Effector memory CD8-positive, alpha-beta T cell (primary cell): ENCODE measurements around the gene YAP1.

Source experiments
- ATAC-seq: fragments of 150-1000 bp; cut with Tn5 transposase; replicated peaks from 2 replicates; pipeline ENCODE4 v1.10.0; 2021; ENCODE audit warnings: mild to moderate bottlenecking, moderate library complexity
- DNase-seq, 3 experiments: peaks; one replicate each; pipeline ENCODE4 v3.0.0; 2021
- H3K27ac Mint-ChIP-seq, 2 donors: one replicate each; pipeline ENCODE4 v1.8.0; 2022; ENCODE audit warnings: mild to moderate bottlenecking in 2 of 2, mixed read lengths in 2 of 2, moderate library complexity in 2 of 2
- H3K27me3 Mint-ChIP-seq, 2 donors: one replicate each; pipeline ENCODE4 v1.8.0; 2022; ENCODE audit warnings: mixed read lengths in 2 of 2
- H3K36me3 Mint-ChIP-seq: one replicate; pipeline ENCODE4 v1.8.0; 2022; ENCODE audit warnings: mild to moderate bottlenecking, moderate library complexity, mixed read lengths; ENCODE audit not compliant: insufficient read depth
- H3K4me1 Mint-ChIP-seq, 2 donors: one replicate each; pipeline ENCODE4 v1.8.0; 2022; ENCODE audit warnings: low read depth in 2 of 2, mixed read lengths in 2 of 2
- H3K4me3 Mint-ChIP-seq, 2 donors: one replicate each; pipeline ENCODE4 v1.8.0; 2022; ENCODE audit warnings: mild to moderate bottlenecking in 2 of 2, mixed read lengths in 2 of 2, moderate library complexity in 2 of 2
- H3K9me3 Mint-ChIP-seq, 2 donors: one replicate each; pipeline ENCODE4 v1.8.0; 2022; ENCODE audit warnings: mixed read lengths in 2 of 2
- total RNA-seq, 9 experiments: gene quantifications; one replicate each; lab custom pipeline; 2026; lab: John Stamatoyannopoulos, UW

Gene YAP1
- total RNA-seq, result 0 to 3.5 (median 0.20) reads per million in 9 experiments

DNA sequence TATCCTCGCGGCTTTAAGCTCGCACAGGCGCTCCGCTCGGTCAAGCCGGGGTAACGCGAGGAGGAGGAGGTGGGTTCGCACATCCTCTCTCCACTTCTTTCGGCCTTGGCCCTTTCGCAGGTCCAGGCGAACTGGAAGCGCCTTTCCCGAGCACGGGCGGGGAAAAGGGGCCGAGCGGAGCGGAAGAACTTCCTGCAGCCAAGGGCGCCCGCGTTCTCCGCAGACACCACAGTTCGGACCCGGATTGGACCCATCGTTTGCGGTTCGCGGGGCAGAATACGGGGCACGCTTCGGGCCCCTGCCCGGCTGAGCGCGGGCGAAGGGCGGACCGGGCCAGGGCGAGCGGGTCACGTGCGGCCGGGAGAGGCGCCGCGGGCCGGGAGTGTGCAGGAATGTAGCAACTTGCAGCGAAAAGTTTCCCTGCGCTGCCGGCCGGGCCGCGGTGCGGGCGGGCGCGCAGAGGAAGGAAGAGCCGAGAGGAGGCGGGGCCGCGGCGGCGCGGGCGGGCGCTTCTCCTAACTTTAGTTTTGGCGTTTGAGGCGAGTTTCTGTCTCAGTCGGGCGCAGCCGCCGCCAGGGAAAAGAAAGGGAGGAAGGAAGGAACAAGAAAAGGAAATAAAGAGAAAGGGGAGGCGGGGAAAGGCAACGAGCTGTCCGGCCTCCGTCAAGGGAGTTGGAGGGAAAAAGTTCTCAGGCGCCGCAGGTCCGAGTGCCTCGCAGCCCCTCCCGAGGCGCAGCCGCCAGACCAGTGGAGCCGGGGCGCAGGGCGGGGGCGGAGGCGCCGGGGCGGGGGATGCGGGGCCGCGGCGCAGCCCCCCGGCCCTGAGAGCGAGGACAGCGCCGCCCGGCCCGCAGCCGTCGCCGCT, at the start of gene YAP1:
TSS of gene YAP1 (plus strand) at position 552 of the 865 bp plus-strand sequence. CDS start 402 bp downstream, outside the sequence.
- Mint-ChIP-seq H3K27me3 (peaks cover 24% of the 10 kb centered on the region in 2 donors), H3K4me3 (peak within 1 kb of the TSS; percentile 97 to 99), H3K27ac (peak within 1 kb of the TSS; percentile 62 to 93), H3K9me3 (no peaks in the 10 kb centered on the region), H3K4me1 (peaks cover 10 to 15% of the 10 kb centered on the region in 2 donors), H3K36me3 (peaks cover 6% of the 10 kb centered on the region)
- DNase-seq (peak; percentile 40 to 53 (median 48)), ATAC-seq (peak; percentile 78)

DNA sequence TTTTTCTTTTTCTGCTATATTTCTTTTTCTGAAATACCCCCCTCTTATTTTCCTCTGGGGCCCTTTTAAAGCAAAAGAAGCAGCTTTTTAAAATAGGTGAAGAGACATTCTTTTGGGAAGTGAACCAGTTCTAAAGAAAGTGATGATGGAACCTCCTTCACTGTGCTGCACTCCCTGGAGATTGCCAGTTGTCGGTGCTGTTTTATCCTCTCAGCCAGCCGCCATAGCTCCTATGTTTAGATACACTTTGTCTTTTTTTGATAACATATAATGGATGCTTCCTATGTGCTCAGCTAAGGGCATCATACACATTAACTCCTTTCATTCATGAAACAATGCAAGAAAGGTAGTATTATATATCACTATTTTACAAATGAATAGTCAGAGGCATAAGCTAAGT, 49.0 kb upstream of the YAP1 start:
- DNase-seq (no peak), ATAC-seq (no peak)
- Mint-ChIP-seq H3K36me3 (no peaks in the 10 kb centered on the region), H3K4me1 (no peaks in the 10 kb centered on the region), H3K4me3 (no peak overlapping the region), H3K9me3 (no peaks in the 10 kb centered on the region), H3K27ac (no peak overlapping the region), H3K27me3 (peaks cover 16 to 18% of the 10 kb centered on the region in 2 donors)

DNA sequence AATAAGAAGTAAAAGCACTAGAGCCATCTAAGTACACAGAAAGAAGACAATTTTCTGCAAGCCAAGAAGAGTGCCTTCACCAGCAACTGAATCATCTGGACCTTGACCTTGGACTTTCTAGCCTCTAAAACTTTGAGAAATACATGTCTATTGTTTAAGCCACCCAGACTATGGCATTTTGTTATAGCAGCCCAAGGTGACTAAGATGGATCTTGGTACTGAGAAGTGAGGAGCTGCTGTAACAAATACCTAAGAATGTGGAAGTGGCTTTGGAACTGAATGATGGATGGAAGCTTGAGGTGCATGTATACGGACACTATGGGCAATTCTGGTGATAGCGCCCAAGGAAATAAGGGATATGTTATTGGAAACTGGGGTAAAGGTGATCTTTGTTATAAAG, 48.1 kb upstream of the YAP1 start:
- ATAC-seq, result no peak

DNA sequence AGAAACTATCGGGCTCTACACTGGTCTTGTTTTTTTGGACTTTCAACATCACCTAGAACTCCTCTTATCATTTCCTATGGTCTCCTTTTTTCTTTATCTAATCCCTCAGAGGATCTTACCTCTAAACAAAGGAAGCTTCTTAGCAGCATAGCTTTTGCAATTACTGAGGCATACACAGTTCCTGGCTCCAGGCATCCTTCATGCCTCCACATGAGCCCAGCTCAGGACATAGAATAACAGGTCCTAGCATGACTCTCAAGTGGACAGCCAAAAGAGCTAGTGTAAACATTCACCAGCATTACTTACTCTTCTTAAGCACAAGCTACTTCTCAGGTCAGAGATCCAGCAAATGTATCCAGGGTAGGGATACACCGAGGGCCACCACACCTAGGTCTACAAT, 45.9 kb upstream of the YAP1 start:
- Mint-ChIP-seq H3K9me3 (no peaks in the 10 kb centered on the region), H3K27ac (no peak overlapping the region), H3K4me3 (no peak overlapping the region), H3K27me3 (peaks cover 16 to 18% of the 10 kb centered on the region in 2 donors), H3K36me3 (no peaks in the 10 kb centered on the region), H3K4me1 (no peaks in the 10 kb centered on the region)
- no peak for DNase-seq
- ATAC-seq, result no peak

More for the DNA sequence above, 48.1 kb upstream of the YAP1 start:
- H3K36me3 Mint-ChIP-seq, result no peaks in the 10 kb centered on the region
- no peaks in the 10 kb centered on the region for H3K4me1 Mint-ChIP-seq
- no peak for DNase-seq
- no peak overlapping the region for H3K27ac Mint-ChIP-seq
- H3K9me3 Mint-ChIP-seq, result no peaks in the 10 kb centered on the region
- peaks cover 16 to 18% of the 10 kb centered on the region in 2 donors for H3K27me3 Mint-ChIP-seq
- no peak overlapping the region for H3K4me3 Mint-ChIP-seq

DNA sequence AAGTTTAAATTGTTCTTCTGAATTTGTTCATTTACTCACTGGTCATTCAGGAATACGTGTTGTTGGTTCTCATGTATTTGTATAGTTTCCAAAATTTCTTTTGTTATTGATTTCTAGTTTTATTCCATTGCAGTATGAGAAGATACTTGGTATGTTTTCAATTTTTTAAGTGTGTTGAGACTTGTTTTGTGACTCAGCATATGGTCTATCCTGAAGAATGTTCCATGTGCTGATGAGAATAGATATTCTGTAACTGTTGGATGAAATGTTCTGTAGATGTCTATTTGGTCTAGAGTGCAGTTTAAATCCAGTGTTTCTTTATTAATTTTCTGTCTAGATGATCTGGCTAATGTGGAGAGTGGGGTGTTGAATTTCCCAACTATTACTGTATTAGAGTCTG, 39.5 kb upstream of the YAP1 start:
- no peak overlapping the region for H3K27ac Mint-ChIP-seq
- H3K9me3 Mint-ChIP-seq, result peaks cover 5 to 25% of the 10 kb centered on the region in 2 donors
- peaks cover 2% of the 10 kb centered on the region for H3K36me3 Mint-ChIP-seq
- DNase-seq (no peak), ATAC-seq (no peak)
- H3K4me1 Mint-ChIP-seq, result no peaks in the 10 kb centered on the region
- no peak overlapping the region for H3K4me3 Mint-ChIP-seq
- peaks cover 0 to 5% of the 10 kb centered on the region in 2 donors for H3K27me3 Mint-ChIP-seq

DNA sequence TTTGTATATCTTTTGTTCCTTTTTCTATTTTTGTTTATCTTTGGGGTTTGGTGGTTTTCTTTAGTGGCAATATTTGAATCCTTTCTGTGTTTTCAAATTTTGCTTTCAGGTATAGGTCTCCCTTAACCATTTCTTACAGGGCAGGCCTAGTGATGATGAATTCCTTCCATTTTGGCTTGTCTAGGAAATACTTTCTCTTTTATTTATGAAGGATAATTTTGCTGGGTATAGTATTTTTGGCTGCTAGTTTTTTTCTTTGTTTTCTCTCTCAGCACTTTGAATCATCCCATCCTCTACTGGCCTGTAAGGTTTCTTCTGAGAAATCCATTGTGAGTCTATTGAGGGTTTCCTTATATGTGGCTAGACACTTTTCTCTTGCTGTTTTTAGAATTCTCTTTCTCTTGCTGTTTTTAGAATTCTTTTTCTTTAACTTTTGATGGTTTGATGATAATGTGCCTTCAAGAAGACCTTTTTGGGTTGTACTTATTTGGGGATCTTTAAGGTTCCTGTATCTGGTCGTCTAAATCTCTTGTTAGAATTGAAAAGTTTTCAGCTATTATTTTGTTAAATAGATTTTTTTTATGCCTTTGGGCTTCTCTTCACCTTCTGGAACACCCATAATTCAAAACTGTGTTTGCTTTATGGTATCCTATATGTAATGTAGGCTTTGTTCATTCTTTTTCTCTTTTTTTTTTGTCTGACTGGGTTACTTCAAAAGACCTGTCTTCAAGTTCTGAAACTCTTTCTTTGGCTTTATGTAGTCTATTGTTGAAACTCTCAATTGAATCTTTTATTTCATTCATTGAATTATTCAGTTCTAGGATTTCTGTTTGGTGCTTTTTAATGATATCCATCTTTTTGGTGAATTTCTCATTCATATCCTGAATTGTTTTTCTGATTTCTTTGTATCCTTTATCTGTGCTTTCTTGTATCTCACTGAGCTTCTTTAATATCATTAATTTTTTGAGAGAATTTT, 38.5 kb upstream of the YAP1 start:
- peaks cover 1 to 5% of the 10 kb centered on the region in 2 donors for H3K27me3 Mint-ChIP-seq
- H3K9me3 Mint-ChIP-seq, result peaks cover 5 to 25% of the 10 kb centered on the region in 2 donors
- H3K36me3 Mint-ChIP-seq, result peaks cover 2% of the 10 kb centered on the region
- H3K27ac Mint-ChIP-seq, result no peak overlapping the region
- no peak for DNase-seq
- no peak overlapping the region for H3K4me3 Mint-ChIP-seq
- H3K4me1 Mint-ChIP-seq, result no peaks in the 10 kb centered on the region
- no peak for ATAC-seq

DNA sequence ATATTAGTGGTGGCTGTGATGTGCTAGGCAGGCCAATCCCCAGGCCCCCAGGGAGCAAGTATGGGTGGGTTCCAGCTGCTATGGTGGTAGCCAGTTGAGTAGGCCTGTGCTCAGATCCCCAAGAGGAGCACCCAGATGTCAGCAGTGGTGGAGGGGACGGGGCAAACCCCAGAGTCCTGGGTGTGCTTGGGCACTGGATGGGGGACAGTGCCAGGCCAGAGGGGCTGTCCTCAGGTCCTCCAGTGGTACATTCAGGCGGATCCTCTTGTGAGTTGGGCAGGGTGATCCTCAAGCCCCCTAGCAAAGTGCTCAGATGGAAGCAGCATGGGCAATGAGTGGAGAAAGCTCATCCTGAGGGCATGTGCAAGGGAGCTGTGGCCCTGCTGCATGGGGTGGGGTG, 37.0 kb upstream of the YAP1 start:
- DNase-seq (no peak), ATAC-seq (no peak)
- Mint-ChIP-seq H3K4me3 (no peak overlapping the region), H3K27me3 (peaks cover 5 to 7% of the 10 kb centered on the region in 2 donors), H3K36me3 (peaks cover 2% of the 10 kb centered on the region), H3K27ac (no peak overlapping the region), H3K9me3 (peaks cover 5 to 25% of the 10 kb centered on the region in 2 donors), H3K4me1 (no peaks in the 10 kb centered on the region)

DNA sequence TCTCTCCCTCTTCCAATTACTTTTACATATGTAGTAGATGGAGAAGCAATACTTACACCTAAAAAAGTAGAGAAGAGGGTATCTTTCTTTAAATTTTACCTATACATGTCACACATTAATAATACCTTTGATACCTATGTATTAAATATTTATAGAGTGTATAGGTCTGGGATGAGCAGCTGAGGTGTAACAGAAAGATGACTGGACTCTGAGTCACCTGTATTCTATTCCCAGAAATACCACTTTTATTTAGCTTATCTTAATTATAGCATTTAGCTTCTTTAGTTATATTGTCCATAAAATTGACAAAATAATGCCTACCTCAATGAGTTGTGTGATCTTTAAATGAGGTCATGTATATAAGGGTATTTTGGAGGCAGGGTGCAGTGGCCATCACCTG, 30.6 kb upstream of the YAP1 start:
- no peaks in the 10 kb centered on the region for H3K36me3 Mint-ChIP-seq
- DNase-seq (no peak), ATAC-seq (no peak)
- H3K4me1 Mint-ChIP-seq, result no peaks in the 10 kb centered on the region
- H3K9me3 Mint-ChIP-seq, result no peaks in the 10 kb centered on the region
- H3K27me3 Mint-ChIP-seq, result peaks cover 7 to 16% of the 10 kb centered on the region in 2 donors
- no peak overlapping the region for H3K4me3 Mint-ChIP-seq
- no peak overlapping the region for H3K27ac Mint-ChIP-seq

DNA sequence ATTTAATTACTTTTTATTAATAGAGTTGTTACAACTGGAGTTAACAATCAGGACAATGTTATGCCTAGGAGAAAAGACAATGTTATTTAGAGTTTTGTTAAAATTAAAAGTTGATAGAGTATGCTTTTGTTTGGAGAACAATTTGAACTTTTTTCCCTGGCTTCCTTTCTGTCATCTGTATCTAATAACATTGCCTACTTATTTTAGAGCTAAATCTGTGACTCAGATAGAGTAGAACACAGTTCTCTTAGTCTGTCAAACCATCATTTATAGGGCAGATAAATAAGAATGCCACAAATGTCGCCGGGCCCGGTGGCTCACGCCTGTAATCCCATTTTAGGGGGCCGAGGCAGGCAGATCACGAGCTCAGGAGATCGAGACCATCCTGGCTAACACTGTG, 28.9 kb upstream of the YAP1 start:
- no peak for ATAC-seq
- no peaks in the 10 kb centered on the region for H3K36me3 Mint-ChIP-seq
- H3K27me3 Mint-ChIP-seq, result peaks cover 7 to 11% of the 10 kb centered on the region in 2 donors
- H3K9me3 Mint-ChIP-seq, result peaks cover 0 to 1% of the 10 kb centered on the region in 2 donors
- H3K4me3 Mint-ChIP-seq, result no peak overlapping the region
- DNase-seq, result no peak
- no peaks in the 10 kb centered on the region for H3K4me1 Mint-ChIP-seq
- H3K27ac Mint-ChIP-seq, result no peak overlapping the region

DNA sequence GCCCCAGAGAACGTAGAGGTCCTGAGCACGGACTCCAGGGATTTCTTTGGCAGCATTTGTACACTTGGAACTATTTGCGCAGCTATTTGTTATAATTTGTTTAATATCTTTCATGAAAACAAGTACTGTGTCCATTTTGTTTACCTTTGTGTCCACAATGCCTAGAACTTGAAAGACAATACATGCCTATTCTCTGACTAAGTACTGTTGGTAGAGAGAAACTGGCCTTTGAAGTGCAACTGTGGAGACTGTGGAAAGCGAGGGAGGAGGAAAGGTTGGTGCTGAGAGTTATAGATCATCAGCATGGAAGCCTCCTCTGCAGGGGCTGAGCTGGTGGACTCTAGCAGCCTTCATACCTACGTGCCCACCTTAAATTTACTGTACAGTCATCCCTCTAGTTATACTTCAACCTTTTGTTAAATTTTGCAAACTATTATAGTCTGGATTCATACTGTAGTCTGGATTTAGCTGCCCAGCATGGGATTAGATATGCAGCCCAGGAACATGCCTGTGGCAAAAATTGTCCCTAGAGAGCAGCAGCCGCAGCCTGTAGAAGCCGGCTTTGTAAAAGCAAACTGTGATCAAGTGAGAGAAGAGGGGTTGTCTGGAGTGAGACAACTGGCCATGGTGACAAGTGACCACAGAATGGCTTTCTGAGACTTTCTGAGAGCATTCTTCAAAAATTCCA, 24.2 kb upstream of the YAP1 start:
- H3K36me3 Mint-ChIP-seq, result no peaks in the 10 kb centered on the region
- H3K4me1 Mint-ChIP-seq, result no peaks in the 10 kb centered on the region
- no peak overlapping the region for H3K27ac Mint-ChIP-seq
- peaks cover 0 to 7% of the 10 kb centered on the region in 2 donors for H3K27me3 Mint-ChIP-seq
- peaks cover 0 to 1% of the 10 kb centered on the region in 2 donors for H3K9me3 Mint-ChIP-seq
- DNase-seq (no peak), ATAC-seq (no peak)
- H3K4me3 Mint-ChIP-seq, result no peak overlapping the region

DNA sequence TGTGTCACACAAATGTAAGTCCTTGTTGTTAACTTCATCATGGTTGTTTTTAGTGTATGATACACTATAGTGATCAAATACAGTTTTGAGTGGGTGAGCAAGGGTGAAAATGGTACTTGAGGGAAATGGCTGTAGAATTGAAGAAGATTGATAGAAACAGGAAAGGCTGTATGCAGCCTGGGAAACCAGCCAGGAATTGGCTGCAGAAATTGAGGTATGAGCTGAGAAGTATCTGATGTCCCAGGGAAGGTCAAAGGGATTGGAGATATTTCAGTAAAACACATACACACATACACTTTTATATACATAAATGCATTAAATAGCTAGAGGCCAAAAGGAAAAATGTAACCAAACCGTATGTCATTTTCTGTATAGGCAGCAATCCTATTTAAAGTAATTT, 13.1 kb upstream of the YAP1 start:
- no peak for ATAC-seq
- Mint-ChIP-seq H3K4me1 (no peaks in the 10 kb centered on the region), H3K4me3 (no peak overlapping the region), H3K36me3 (no peaks in the 10 kb centered on the region), H3K9me3 (no peaks in the 10 kb centered on the region), H3K27me3 (peaks cover 0 to 6% of the 10 kb centered on the region in 2 donors), H3K27ac (no peak overlapping the region)
- no peak for DNase-seq

DNA sequence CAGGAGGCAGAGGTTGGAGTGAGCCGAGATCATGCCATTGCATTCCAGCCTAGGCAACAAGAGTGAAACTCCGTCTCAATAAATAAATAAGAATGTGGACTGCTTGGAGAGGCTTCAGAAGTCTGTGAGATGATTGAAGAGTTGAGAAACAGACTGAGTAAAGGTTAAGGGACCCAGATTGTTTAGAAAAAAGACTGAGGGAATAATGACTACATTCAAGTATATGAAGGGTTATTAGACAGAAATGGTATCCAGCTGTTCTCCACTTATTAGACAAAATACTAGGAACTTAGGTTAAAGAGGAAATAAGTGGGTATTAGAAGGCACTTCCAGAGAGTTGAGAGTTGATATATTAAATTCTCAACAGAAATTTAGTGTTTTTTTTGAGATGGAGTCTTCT, 10.5 kb upstream of the YAP1 start:
- no peaks in the 10 kb centered on the region for H3K4me1 Mint-ChIP-seq
- no peak for ATAC-seq
- H3K36me3 Mint-ChIP-seq, result no peaks in the 10 kb centered on the region
- no peaks in the 10 kb centered on the region for H3K9me3 Mint-ChIP-seq
- no peak overlapping the region for H3K27ac Mint-ChIP-seq
- DNase-seq, result no peak
- H3K27me3 Mint-ChIP-seq, result peaks cover 6 to 10% of the 10 kb centered on the region in 2 donors
- no peak overlapping the region for H3K4me3 Mint-ChIP-seq
